HCT116 (cell line): ENCODE data around the gene THUMPD3.

Experiments
- EZH2phosphoT487 ChIP-seq: fragments of 200-600 bp; IDR thresholded peaks from 2 replicates; pipeline ENCODE4 v1.6.1; 2018; ENCODE audit warnings: antibody characterized with exemption, borderline replicate concordance
- RAD21 ChIP-seq: IDR thresholded peaks from 2 replicates; pipeline ENCODE4 v1.6.1; 2012; ENCODE audit warnings: low read depth, mild to moderate bottlenecking
- SIN3A ChIP-seq: IDR thresholded peaks from 2 replicates; pipeline ENCODE4 v1.6.1; 2012; ENCODE audit warnings: low read depth
- TF ChIP-seq, protein P1 (sequence below): IDR thresholded peaks from 2 replicates; pipeline ENCODE4 v1.6.1; 2012
- TF ChIP-seq, protein P2 (sequence below), 3 experiments: fragments of 200-600 bp in 1 of 3; sonication (generic) in 1 of 3; IDR thresholded peaks in 2 of 3; conservative IDR thresholded peaks in 1 of 3; 2 replicates each; pipeline ENCODE4 v1.5.1; 2012 to 2017; ENCODE audit warnings: low read depth in 2 of 3, low read length in 2 of 3, antibody characterized with exemption in 1 of 3, borderline replicate concordance in 1 of 3, control low read depth in 1 of 3, mild to moderate bottlenecking in 1 of 3, mixed read lengths in 1 of 3, mixed run types in 1 of 3, moderate library complexity in 1 of 3; ENCODE audit not compliant: insufficient read depth in 1 of 3
- TF ChIP-seq, protein P3 (sequence below): IDR thresholded peaks from 2 replicates; pipeline ENCODE4 v1.6.1; 2012
- TF ChIP-seq, protein P4 (sequence below): IDR thresholded peaks from 2 replicates; pipeline ENCODE4 v1.6.1; 2012; ENCODE audit warnings: low read depth

DNA sequence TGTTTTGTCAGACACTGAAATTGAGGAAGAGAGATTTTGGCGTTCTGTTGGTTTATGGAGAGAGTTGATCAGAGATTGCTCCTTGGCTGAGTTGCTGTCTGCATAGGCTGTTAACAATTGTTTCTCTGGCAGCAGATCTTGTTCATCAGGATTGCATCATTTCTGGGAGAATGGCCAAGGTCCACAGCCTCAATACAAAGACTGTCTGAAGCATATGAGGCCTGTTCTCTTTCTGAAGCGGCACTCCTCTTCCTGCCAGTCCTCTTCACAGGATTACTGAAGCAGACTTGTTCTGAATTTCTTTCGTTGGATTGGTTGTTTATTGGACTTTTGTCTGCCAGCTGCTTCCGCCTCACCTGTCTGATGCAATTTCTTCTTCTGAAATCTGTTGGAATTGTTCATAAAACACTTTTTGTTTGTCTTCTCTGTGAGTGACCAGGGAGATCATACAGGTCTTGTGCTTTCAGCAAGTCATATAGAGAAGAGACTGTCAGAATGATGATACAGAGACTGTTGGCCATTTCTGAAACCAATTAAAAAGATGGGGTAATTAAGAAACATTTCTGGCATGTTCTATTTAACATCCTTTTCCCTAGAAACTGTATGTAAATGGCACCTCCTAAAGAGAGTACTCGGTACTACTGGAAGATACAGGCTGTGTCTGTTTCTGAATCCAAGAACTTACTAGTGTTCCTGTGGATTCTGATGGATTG lies 60.0 kb downstream of the THUMPD3 start:
- TF ChIP-seq, protein P1, sequence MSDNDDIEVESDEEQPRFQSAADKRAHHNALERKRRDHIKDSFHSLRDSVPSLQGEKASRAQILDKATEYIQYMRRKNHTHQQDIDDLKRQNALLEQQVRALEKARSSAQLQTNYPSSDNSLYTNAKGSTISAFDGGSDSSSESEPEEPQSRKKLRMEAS, result peak; percentile 62
- TF ChIP-seq, protein P2, sequence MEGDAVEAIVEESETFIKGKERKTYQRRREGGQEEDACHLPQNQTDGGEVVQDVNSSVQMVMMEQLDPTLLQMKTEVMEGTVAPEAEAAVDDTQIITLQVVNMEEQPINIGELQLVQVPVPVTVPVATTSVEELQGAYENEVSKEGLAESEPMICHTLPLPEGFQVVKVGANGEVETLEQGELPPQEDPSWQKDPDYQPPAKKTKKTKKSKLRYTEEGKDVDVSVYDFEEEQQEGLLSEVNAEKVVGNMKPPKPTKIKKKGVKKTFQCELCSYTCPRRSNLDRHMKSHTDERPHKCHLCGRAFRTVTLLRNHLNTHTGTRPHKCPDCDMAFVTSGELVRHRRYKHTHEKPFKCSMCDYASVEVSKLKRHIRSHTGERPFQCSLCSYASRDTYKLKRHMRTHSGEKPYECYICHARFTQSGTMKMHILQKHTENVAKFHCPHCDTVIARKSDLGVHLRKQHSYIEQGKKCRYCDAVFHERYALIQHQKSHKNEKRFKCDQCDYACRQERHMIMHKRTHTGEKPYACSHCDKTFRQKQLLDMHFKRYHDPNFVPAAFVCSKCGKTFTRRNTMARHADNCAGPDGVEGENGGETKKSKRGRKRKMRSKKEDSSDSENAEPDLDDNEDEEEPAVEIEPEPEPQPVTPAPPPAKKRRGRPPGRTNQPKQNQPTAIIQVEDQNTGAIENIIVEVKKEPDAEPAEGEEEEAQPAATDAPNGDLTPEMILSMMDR (IDR thresholded peaks at IDR 0.05 in 2 of 3, conservative IDR thresholded peaks at IDR 0.05 in 1 of 3; ENCODE audit: borderline replicate concordance in 1 of 3, insufficient read depth in 1 of 3, low read depth in 2 of 3, low read length in 2 of 3), result peak; percentile 15 to 71 (median 58); a peak in 5 of 6 replicates
- TF ChIP-seq, protein P3, sequence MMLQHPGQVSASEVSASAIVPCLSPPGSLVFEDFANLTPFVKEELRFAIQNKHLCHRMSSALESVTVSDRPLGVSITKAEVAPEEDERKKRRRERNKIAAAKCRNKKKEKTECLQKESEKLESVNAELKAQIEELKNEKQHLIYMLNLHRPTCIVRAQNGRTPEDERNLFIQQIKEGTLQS, result peak; percentile 92
- TF ChIP-seq SIN3A (peak; percentile 57; the same call in 1 of the 2 replicates), EZH2phosphoT487 (no peak), RAD21 (peak; percentile 60)
- TF ChIP-seq, protein P4, sequence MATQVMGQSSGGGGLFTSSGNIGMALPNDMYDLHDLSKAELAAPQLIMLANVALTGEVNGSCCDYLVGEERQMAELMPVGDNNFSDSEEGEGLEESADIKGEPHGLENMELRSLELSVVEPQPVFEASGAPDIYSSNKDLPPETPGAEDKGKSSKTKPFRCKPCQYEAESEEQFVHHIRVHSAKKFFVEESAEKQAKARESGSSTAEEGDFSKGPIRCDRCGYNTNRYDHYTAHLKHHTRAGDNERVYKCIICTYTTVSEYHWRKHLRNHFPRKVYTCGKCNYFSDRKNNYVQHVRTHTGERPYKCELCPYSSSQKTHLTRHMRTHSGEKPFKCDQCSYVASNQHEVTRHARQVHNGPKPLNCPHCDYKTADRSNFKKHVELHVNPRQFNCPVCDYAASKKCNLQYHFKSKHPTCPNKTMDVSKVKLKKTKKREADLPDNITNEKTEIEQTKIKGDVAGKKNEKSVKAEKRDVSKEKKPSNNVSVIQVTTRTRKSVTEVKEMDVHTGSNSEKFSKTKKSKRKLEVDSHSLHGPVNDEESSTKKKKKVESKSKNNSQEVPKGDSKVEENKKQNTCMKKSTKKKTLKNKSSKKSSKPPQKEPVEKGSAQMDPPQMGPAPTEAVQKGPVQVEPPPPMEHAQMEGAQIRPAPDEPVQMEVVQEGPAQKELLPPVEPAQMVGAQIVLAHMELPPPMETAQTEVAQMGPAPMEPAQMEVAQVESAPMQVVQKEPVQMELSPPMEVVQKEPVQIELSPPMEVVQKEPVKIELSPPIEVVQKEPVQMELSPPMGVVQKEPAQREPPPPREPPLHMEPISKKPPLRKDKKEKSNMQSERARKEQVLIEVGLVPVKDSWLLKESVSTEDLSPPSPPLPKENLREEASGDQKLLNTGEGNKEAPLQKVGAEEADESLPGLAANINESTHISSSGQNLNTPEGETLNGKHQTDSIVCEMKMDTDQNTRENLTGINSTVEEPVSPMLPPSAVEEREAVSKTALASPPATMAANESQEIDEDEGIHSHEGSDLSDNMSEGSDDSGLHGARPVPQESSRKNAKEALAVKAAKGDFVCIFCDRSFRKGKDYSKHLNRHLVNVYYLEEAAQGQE, result no peak
